Chondrocyte (in vitro differentiated cells): ENCODE measurements around the gene KIAA1217. TPM values are rescaled to one million over a fixed set of nuclear protein-coding genes. Genes with fewer than 3 reads are reported as not detected.

Experiments
- DNase-seq: peaks from one replicate; pipeline ENCODE4 v3.0.0; 2021; ENCODE audit warnings: mixed read lengths, low spot score
- H3K27ac Mint-ChIP-seq: one replicate; pipeline ENCODE4 v1.8.0; 2021; ENCODE audit warnings: mild to moderate bottlenecking, moderate library complexity, mixed read lengths; ENCODE audit not compliant: unreplicated experiment
- H3K27me3 Mint-ChIP-seq: 2 replicates; pipeline ENCODE4 v1.8.0; 2021; ENCODE audit warnings: low read depth, mixed read lengths
- H3K36me3 Mint-ChIP-seq: 2 replicates; pipeline ENCODE4 v1.8.0; 2021; ENCODE audit warnings: low read depth, mixed read lengths
- H3K4me1 Mint-ChIP-seq: 2 replicates; pipeline ENCODE4 v1.8.0; 2021; ENCODE audit warnings: low read depth, mild to moderate bottlenecking, mixed read lengths
- H3K4me3 Mint-ChIP-seq: one replicate; pipeline ENCODE4 v1.8.0; 2021; ENCODE audit warnings: mild to moderate bottlenecking, moderate library complexity, mixed read lengths; ENCODE audit not compliant: unreplicated experiment
- H3K9me3 Mint-ChIP-seq: 2 replicates; pipeline ENCODE4 v1.8.0; 2021; ENCODE audit warnings: low read depth, mixed read lengths
- total RNA-seq: library from RNA; stranded (reverse); gene quantifications from 3 replicates; pipeline ENCODE4 v1.2.1, GENCODE V29; 2021
- TF ChIP-seq, protein P1 (sequence below): fragments of 200-600 bp; sonication (generic); IDR thresholded peaks from 2 replicates; pipeline ENCODE4 v1.5.0; 2021; ENCODE audit warnings: antibody characterized with exemption, mild to moderate bottlenecking, moderate library complexity

KIAA1217 gene
- total RNA-seq, 1 donor from 2014 or later, result 13.2 TPM

DNA sequence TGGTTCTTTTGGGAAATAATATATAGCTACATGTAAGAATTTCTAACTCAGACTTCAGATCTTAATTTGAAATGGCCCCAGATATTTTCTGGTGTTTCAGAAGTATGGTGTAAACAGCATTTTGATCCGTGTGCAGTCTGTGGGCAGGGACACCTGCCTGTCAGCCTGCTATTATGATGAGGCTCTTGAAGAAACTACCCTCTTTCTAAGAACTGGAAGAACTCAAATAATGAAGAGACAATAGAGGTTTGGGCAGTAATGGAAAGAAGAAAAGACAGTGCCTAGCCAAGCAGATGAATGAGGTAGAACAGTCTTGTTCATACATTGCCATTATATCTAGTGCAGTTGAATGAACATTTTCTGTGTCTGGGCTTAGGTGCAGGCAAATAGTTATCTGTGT lies 258.2 kb downstream of the KIAA1217 start:
- H3K27ac Mint-ChIP-seq, result peak overlapping the region; percentile 70
- no peaks in the 10 kb centered on the region for H3K27me3 Mint-ChIP-seq
- H3K4me1 Mint-ChIP-seq, result peaks cover 49% of the 10 kb centered on the region
- H3K4me3 Mint-ChIP-seq, result peak overlapping the region; percentile 40
- no peaks in the 10 kb centered on the region for H3K9me3 Mint-ChIP-seq
- TF ChIP-seq, protein P1, sequence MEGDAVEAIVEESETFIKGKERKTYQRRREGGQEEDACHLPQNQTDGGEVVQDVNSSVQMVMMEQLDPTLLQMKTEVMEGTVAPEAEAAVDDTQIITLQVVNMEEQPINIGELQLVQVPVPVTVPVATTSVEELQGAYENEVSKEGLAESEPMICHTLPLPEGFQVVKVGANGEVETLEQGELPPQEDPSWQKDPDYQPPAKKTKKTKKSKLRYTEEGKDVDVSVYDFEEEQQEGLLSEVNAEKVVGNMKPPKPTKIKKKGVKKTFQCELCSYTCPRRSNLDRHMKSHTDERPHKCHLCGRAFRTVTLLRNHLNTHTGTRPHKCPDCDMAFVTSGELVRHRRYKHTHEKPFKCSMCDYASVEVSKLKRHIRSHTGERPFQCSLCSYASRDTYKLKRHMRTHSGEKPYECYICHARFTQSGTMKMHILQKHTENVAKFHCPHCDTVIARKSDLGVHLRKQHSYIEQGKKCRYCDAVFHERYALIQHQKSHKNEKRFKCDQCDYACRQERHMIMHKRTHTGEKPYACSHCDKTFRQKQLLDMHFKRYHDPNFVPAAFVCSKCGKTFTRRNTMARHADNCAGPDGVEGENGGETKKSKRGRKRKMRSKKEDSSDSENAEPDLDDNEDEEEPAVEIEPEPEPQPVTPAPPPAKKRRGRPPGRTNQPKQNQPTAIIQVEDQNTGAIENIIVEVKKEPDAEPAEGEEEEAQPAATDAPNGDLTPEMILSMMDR, result no peak
- H3K36me3 Mint-ChIP-seq, result peaks cover 2% of the 10 kb centered on the region
- DNase-seq, result no peak

DNA sequence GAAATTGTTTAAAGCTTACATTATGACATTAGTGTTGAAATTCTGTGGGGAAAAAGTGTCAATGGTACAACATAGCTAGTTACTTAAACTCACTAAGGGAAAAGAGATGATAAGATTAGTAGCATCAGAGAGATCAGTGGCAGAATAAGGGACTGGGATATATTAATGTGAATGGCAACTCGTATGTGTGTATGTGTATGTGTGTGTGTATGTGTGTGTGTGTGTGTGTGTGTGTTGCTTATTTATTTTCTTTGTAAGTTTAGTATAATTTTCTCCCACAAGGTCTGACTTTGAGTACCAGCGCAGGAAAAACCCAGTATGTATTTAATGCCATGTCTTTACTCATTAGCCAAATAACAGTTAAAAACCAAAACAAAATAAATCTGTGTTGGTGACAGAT lies 258.7 kb downstream of the KIAA1217 start:
- DNase-seq, result no peak
- H3K27ac Mint-ChIP-seq, result no peak overlapping the region
- H3K36me3 Mint-ChIP-seq, result peaks cover 4% of the 10 kb centered on the region
- H3K9me3 Mint-ChIP-seq, result peaks cover under 1% of the 10 kb centered on the region
- no peaks in the 10 kb centered on the region for H3K27me3 Mint-ChIP-seq
- TF ChIP-seq, protein P1, result no peak
- H3K4me3 Mint-ChIP-seq, result peak overlapping the region; percentile 40
- H3K4me1 Mint-ChIP-seq, result peaks cover 47% of the 10 kb centered on the region

DNA sequence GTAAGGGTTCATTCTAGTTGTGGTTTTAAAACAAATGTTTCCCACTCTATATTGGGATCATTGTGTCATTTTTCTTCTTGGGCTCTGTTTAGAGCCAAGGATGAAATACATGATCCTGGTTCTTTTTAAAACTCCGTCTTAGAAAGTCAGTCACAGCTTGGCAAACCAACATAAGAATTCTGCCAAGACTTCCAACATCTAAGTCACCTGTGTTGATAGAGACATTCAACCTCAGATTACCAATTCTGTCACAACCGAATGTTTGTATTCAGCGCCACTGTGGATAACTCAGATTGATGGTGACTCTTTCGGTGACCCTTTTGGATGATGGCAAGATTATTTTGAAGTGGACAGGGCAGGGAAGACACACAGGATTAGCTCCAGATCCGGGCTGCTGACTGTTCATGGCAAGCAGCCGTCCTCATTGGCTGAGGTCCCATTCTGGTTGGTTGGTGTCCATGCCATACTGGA lies 259.4 kb downstream of the KIAA1217 start:
- no peak overlapping the region for H3K27ac Mint-ChIP-seq
- DNase-seq, result no peak
- peaks cover 11% of the 10 kb centered on the region for H3K36me3 Mint-ChIP-seq
- H3K27me3 Mint-ChIP-seq, result no peaks in the 10 kb centered on the region
- H3K4me3 Mint-ChIP-seq, result peak overlapping the region; percentile 40
- TF ChIP-seq, protein P1, result no peak
- H3K9me3 Mint-ChIP-seq, result peaks cover 5% of the 10 kb centered on the region
- peaks cover 40% of the 10 kb centered on the region for H3K4me1 Mint-ChIP-seq

DNA sequence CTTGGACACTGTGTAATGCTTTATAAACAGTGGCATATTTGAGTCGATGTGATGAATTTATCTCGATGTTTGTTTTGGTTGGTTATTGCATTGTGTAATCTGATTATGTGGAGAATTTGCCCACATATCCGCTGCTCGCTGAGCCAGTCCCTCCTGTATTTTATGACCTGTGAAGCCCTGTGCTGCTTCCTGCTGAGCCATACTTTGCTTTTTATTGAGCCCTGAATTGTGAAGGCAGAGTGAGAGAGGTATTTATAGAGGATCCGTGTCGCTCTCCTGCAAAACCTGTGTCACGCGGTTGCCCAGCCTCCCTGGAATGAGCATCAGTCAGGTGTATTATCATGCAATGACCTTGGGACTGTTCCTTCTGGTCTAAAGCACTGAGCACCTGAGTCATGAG lies 261.1 kb downstream of the KIAA1217 start:
- Mint-ChIP-seq H3K4me3 (no peak overlapping the region), H3K27ac (no peak overlapping the region), H3K4me1 (peaks cover 23% of the 10 kb centered on the region), H3K9me3 (peaks cover 5% of the 10 kb centered on the region), H3K27me3 (no peaks in the 10 kb centered on the region), H3K36me3 (peaks cover 11% of the 10 kb centered on the region)
- DNase-seq, result no peak
- TF ChIP-seq, protein P1, result no peak

DNA sequence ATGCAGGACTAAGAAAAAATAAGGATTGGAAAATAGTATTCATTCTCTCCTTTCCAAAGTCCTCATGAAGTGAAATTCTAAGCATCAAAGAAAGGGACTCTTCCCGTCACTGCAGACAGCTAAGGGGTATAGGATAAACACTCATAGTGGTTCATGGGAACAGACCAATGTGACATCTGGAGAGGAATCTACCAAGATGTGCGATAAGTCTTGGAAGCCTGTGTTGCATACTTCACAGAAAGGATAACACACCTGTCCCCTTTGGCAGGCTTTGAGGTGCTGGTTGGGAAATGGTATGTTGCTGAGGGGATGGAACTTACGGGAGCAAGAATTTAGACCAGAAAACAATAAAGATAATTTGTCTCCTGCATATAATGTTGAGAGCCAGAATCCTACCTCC lies 266.7 kb downstream of the KIAA1217 start:
- TF ChIP-seq, protein P1, result no peak
- H3K27me3 Mint-ChIP-seq, result no peaks in the 10 kb centered on the region
- no peaks in the 10 kb centered on the region for H3K4me1 Mint-ChIP-seq
- H3K4me3 Mint-ChIP-seq, result no peak overlapping the region
- no peak overlapping the region for H3K27ac Mint-ChIP-seq
- peaks cover 20% of the 10 kb centered on the region for H3K9me3 Mint-ChIP-seq
- no peak for DNase-seq
- peaks cover 15% of the 10 kb centered on the region for H3K36me3 Mint-ChIP-seq
